ENCODE results near the gene AKAP8L.
A peak's percentile ranks its signal among the peaks of the same experiment; 100 is the strongest.

GRCh38 chr19:15456871-15457700 lies 38.3 kb upstream of the AKAP8L start:
- TF ChIP-seq CTCF (IDR thresholded peaks at IDR 0.05) (no peak), ERG (CRISPR knock-in tag; IDR thresholded peaks at IDR 0.05) (no peak), FOXJ3 (CRISPR knock-in tag; IDR thresholded peaks at IDR 0.05; ENCODE audit: borderline replicate concordance) (no peak), JUN (CRISPR knock-in tag; IDR thresholded peaks at IDR 0.05) (no peak), TEAD4 (CRISPR knock-in tag; IDR thresholded peaks at IDR 0.05) (no peak), ZNF232 (CRISPR knock-in tag; IDR thresholded peaks at IDR 0.05) (no peak), CBFB (CRISPR knock-in tag; IDR thresholded peaks at IDR 0.05; ENCODE audit: low read depth) (no peak), ESRRA (CRISPR knock-in tag; IDR thresholded peaks at IDR 0.05; ENCODE audit: borderline replicate concordance) (peak; percentile 39; the same call in 1 of the 2 replicates), ZNF416 (CRISPR knock-in tag; IDR thresholded peaks at IDR 0.05) (no peak), MYBL2 (CRISPR knock-in tag; IDR thresholded peaks at IDR 0.05) (no peak), FOXP1 (CRISPR knock-in tag; IDR thresholded peaks at IDR 0.05; ENCODE audit: borderline replicate concordance) (peak; percentile 90; the same call in 1 of the 2 replicates), ATF3 (CRISPR knock-in tag; conservative IDR thresholded peaks at IDR 0.05) (no peak), ATF2 (CRISPR knock-in tag; IDR thresholded peaks at IDR 0.05; ENCODE audit: borderline replicate concordance, low read depth) (no peak), PRDM15 (CRISPR knock-in tag; IDR thresholded peaks at IDR 0.05) (no peak)
